GM10266 (cell line): ENCODE results near the gene NRAS.

Experiments used
- DNase-seq: peaks from one replicate; pipeline ENCODE4 v3.0.0; 2012; ENCODE audit errors: extremely low spot score
- CTCF ChIP-seq: IDR thresholded peaks from 2 replicates; pipeline ENCODE4 v1.5.1; 2012; ENCODE audit warnings: mild to moderate bottlenecking, low read depth; ENCODE audit not compliant: control insufficient read depth, insufficient read depth; ENCODE audit errors: missing control alignments

Gene NRAS

DNA sequence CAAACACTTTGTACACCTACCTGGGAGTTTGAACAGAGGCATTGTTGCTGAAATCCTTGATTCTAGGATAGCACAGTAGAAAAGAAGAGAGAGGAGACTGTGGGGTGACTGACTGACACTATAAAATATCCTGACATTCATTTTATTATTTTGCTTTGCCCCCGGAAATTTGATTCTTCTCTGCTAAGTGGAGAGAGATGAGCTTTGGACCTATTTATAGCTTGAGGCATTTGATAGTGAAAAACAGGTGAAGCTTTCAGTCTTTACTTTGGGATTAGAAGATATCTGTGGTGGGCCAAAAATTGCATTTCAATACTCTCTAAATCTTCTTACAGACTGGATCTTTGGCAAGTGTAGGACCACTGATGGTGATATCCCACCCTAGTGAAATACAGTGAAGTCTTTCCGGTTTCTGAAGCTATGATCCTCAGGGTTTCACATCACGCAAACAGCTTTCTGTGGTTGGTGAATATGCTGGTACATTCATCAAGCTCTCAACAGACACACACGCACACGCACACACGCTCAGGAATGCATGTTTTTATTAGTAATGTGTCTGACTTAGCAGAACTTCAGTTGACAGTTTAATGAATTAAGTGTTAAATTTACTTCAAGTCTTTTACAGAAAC lies 21.0 kb downstream of the NRAS start, which contains the start of gene AMPD1:
AMPD1 (minus strand) TSS at position 117 of the 629 bp plus-strand sequence; CDS start at position 42, 75 bp downstream.
- no peak for DNase-seq

DNA sequence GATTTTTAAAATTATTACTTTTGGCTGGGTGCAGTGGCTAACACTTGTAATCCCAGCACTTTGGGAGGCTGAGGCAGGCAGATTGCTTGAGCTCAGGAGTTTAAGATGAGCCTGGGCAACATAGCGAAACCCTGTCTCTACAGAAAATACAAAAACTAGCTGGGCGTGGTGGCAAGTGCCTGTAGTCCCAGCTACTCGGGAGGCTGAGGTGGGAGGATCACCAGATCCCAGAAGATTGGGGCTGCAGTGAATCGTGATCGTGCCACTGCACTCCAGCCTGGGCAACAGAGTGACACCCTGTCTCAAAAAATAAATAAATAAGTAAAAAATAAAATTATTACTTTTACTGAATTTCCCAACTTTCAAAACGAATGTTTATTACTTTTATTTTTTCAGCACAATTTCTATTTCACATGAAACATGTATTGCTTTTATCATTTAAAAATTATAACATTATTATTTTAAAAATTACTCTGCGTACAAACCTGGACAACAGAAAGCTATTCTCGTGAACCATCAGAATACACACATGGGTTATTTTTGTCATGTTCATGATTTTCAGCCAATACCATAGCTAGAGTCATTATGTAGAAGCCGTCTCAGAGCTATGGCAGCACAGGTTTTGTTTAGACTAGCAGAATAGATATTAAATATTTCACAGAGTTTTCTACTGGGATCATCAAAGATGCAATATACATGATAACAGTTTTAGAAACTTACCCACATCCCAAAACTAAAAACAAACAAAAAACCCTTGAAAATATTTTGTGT lies 21.8 kb downstream of the NRAS start:
- no peak for TF ChIP-seq CTCF
- no peak for DNase-seq

More for the DNA sequence above, 21.0 kb downstream of the NRAS start, which contains the start of gene AMPD1:
- TF ChIP-seq CTCF = no peak

DNA sequence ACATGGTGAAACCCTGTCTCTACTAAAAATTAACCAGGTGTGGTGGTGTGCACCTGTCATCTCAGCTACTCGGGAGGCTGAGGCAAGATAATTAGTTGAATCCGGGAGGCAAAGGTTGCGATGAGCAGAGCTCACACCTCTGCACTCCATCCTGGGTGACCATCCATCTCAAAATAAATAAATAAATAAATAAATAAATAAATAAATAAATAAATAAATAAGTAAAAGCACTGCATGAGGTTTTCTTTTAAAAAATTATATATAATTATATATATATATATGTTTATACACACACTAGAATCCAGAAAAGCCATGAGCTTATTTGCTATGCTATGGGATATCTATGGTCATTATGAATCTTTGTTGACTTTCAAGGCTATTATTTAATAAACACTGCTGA lies 23.6 kb downstream of the NRAS start:
- DNase-seq = no peak
- no peak for TF ChIP-seq CTCF

- DNase-seq = no peak
- TF ChIP-seq CTCF = no peak
Observed at GRCh38 chr1:114691061-114691460, 25.5 kb downstream of the NRAS start.

GRCh38 chr1:114690148-114690547 lies 26.4 kb downstream of the NRAS start:
- DNase-seq = no peak
- no peak for TF ChIP-seq CTCF

DNA sequence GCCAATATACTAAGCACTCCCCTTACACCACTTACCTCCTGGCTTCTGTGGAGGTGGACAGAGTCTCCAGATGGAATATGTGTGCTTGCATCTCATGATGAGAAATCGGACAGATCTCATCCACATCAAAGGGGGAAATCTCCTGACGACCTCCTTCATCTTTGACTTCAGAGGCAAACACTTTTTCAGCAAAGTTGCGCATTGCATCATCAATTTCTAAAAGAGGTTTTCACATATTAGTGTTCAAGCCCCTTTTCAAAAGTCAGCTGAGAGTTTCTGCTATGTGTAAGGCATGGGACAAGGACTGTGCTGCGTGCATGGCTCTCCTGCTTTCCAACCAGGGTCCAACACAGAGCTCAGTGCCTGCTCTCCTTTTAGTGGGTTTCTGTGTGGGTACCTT lies 28.0 kb downstream of the NRAS start:
- no peak for TF ChIP-seq CTCF

GRCh38 chr1:114685851-114686250 lies 30.7 kb downstream of the NRAS start:
- TF ChIP-seq CTCF = no peak

More for the DNA sequence above, 28.0 kb downstream of the NRAS start:
- DNase-seq = no peak

More at GRCh38 chr1:114685851-114686250, 30.7 kb downstream of the NRAS start:
- no peak for DNase-seq
